Stimulated activated naive CD8-positive, alpha-beta T cell treated with anti-CD3 and anti-CD28 coated beads, Interleukin-15, amount 100 ng/mL, for 72 hours (primary cell): ENCODE data around the gene ATP6V0E1.
A peak's percentile ranks its signal among the peaks of the same experiment; 100 is the strongest.

ENCODE experiments used
- ATAC-seq: fragments of 150-1000 bp; cut with Tn5 transposase; 2 replicates; pipeline ENCODE4 v1.10.0; 2021; ENCODE audit warnings: mild to moderate bottlenecking, moderate library complexity
- DNase-seq, 2 donors: peaks; one replicate each; pipeline ENCODE4 v3.0.0; 2021 to 2022
- H3K27ac Mint-ChIP-seq, 2 donors: one replicate each; pipeline ENCODE4 v1.8.0; 2022; ENCODE audit warnings: mild to moderate bottlenecking in 2 of 2, mixed read lengths in 2 of 2, moderate library complexity in 2 of 2
- H3K27me3 Mint-ChIP-seq: one replicate; pipeline ENCODE4 v1.8.0; 2022; ENCODE audit warnings: mixed read lengths
- H3K4me1 Mint-ChIP-seq: one replicate; pipeline ENCODE4 v1.8.0; 2022; ENCODE audit warnings: mild to moderate bottlenecking, mixed read lengths
- H3K4me3 Mint-ChIP-seq, 2 donors: one replicate each; pipeline ENCODE4 v1.8.0; 2022; ENCODE audit warnings: mild to moderate bottlenecking in 2 of 2, mixed read lengths in 2 of 2, moderate library complexity in 1 of 2
- H3K9me3 Mint-ChIP-seq, 2 donors: one replicate each; pipeline ENCODE4 v1.8.0; 2022; ENCODE audit warnings: mixed read lengths in 2 of 2

ATP6V0E1 gene

GRCh38 chr5:172983542-172984243 is at the start of gene ATP6V0E1:
TSS of gene ATP6V0E1 (plus strand) at chr5:172983771. CDS start at chr5:172983861, 90 bp downstream.
- DNase-seq: peak; percentile 94 to 95
- Mint-ChIP-seq H3K27me3 (no peaks in the 10 kb centered on the region), H3K4me3 (peak within 1 kb of the TSS; percentile 94 to 100), H3K4me1 (peaks cover 28% of the 10 kb centered on the region), H3K9me3 (no peaks in the 10 kb centered on the region), H3K27ac (peak within 1 kb of the TSS; percentile 98 to 100)
- peak; percentile 92 for ATAC-seq

GRCh38 chr5:172935096-172935495 is 48.5 kb upstream of the ATP6V0E1 start:
- H3K4me3 Mint-ChIP-seq: no peak overlapping the region

GRCh38 chr5:172936401-172936800 is 47.2 kb upstream of the ATP6V0E1 start:
- DNase-seq: no peak
- Mint-ChIP-seq H3K27me3 (no peaks in the 10 kb centered on the region), H3K27ac (peak overlapping the region in 1 of 2 donors; percentile 54), H3K9me3 (no peaks in the 10 kb centered on the region), H3K4me3 (no peak overlapping the region), H3K4me1 (peaks cover 8% of the 10 kb centered on the region)
- ATAC-seq: no peak

More at GRCh38 chr5:172935096-172935495, 48.5 kb upstream of the ATP6V0E1 start:
- Mint-ChIP-seq H3K27me3 (no peaks in the 10 kb centered on the region), H3K27ac (no peak overlapping the region), H3K9me3 (no peaks in the 10 kb centered on the region), H3K4me1 (peaks cover 8% of the 10 kb centered on the region)
- no peak for ATAC-seq
- no peak for DNase-seq

GRCh38 chr5:172939071-172939470 is 44.5 kb upstream of the ATP6V0E1 start:
- Mint-ChIP-seq H3K9me3 (no peaks in the 10 kb centered on the region), H3K4me3 (no peak overlapping the region), H3K4me1 (no peaks in the 10 kb centered on the region), H3K27me3 (no peaks in the 10 kb centered on the region), H3K27ac (peak overlapping the region in 1 of 2 donors; percentile 59)
- DNase-seq (no peak), ATAC-seq (peak; percentile 40)

- H3K4me1 Mint-ChIP-seq: no peaks in the 10 kb centered on the region
- no peaks in the 10 kb centered on the region for H3K27me3 Mint-ChIP-seq
- ATAC-seq: no peak
- no peak overlapping the region for H3K4me3 Mint-ChIP-seq
- DNase-seq: no peak
- peak overlapping the region in 1 of 2 donors; percentile 27 for H3K27ac Mint-ChIP-seq
- no peaks in the 10 kb centered on the region for H3K9me3 Mint-ChIP-seq
Measured at GRCh38 chr5:172939611-172940267, 43.8 kb upstream of the ATP6V0E1 start.

DNA sequence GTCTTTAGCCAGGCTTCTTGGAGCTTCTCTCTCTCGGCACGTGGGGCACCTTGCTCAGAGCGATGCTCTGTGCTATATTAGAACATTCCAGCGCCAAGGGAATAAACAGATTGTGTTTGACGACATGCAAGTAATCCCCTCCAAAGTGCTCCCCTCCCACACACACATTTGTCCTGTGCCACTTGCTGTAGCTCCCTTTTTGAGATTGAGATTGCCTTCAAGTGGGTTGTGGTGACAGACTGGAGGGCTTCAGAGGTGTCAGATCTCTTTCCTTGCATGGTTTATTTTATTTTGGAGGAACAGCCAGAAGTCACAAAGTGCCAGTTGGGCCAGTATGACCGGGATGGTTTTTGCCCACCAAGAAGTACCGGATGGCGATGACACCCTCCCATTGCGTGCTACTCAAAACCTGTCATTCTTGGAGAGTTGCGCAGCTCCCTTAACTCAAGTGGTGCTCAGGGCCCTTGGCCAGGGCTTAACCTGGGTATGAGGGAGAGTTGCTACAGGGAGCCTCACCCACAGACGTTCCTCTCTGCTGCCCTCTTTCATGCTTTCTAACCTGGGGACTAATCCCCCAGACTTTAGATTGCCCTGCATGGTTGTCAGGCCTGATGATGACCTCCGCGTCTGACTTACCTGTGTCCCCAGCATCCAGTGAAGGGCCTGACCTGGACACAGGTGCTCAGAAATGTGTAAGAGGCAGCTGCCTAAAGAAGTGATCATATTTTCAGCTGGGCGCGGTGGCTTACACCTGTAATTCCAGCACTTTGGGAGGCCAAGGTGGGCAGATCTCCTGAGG is 43.1 kb upstream of the ATP6V0E1 start:
- DNase-seq (no peak), ATAC-seq (no peak)
- Mint-ChIP-seq H3K9me3 (no peaks in the 10 kb centered on the region), H3K4me1 (no peaks in the 10 kb centered on the region), H3K27me3 (no peaks in the 10 kb centered on the region), H3K27ac (peak overlapping the region in 1 of 2 donors; percentile 48), H3K4me3 (no peak overlapping the region)

- H3K27ac Mint-ChIP-seq: peak overlapping the region in 1 of 2 donors; percentile 48
- H3K4me1 Mint-ChIP-seq: no peaks in the 10 kb centered on the region
- no peak for DNase-seq
- H3K9me3 Mint-ChIP-seq: no peaks in the 10 kb centered on the region
- H3K4me3 Mint-ChIP-seq: no peak overlapping the region
- ATAC-seq: no peak
- H3K27me3 Mint-ChIP-seq: no peaks in the 10 kb centered on the region
Measured at GRCh38 chr5:172941067-172941516, 42.5 kb upstream of the ATP6V0E1 start.

DNA sequence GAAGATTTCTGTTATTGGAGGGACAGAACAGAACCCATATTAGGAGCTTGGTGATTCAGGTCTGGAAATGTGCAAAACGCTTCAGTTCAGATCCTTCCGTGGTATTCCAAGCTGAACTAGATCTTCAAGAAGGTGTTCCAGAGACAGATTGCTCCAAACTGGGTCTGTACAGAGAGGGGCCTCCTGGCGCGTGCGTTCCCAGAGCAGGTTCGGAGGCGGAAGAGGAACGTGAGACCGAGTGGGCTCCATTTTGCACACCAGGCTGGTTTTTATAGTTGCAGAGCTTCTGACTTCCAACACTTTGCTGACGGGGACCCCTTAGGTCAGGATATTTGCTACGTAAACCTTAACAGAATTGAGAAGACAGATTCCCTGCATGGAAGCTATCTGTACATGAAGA is 41.0 kb upstream of the ATP6V0E1 start:
- Mint-ChIP-seq H3K27ac (no peak overlapping the region), H3K27me3 (no peaks in the 10 kb centered on the region), H3K9me3 (no peaks in the 10 kb centered on the region), H3K4me3 (no peak overlapping the region), H3K4me1 (no peaks in the 10 kb centered on the region)
- no peak for DNase-seq
- ATAC-seq: no peak

GRCh38 chr5:172943283-172943841 is 40.2 kb upstream of the ATP6V0E1 start:
- Mint-ChIP-seq H3K27me3 (no peaks in the 10 kb centered on the region), H3K9me3 (no peaks in the 10 kb centered on the region), H3K27ac (peak overlapping the region; percentile 19 to 89), H3K4me3 (no peak overlapping the region), H3K4me1 (no peaks in the 10 kb centered on the region)
- DNase-seq (no peak), ATAC-seq (no peak)

GRCh38 chr5:172943906-172944305 is 39.7 kb upstream of the ATP6V0E1 start:
- ATAC-seq: no peak
- Mint-ChIP-seq H3K27ac (peak overlapping the region in 1 of 2 donors; percentile 24), H3K27me3 (no peaks in the 10 kb centered on the region), H3K9me3 (no peaks in the 10 kb centered on the region), H3K4me1 (no peaks in the 10 kb centered on the region), H3K4me3 (no peak overlapping the region)
- DNase-seq: no peak

- H3K27me3 Mint-ChIP-seq: no peaks in the 10 kb centered on the region
- ATAC-seq (no peak), DNase-seq (no peak)
- peak overlapping the region; percentile 68 to 81 for H3K27ac Mint-ChIP-seq
- H3K4me3 Mint-ChIP-seq: no peak overlapping the region
- no peaks in the 10 kb centered on the region for H3K4me1 Mint-ChIP-seq
- no peaks in the 10 kb centered on the region for H3K9me3 Mint-ChIP-seq
Measured at GRCh38 chr5:172944741-172945140, 38.8 kb upstream of the ATP6V0E1 start.

DNA sequence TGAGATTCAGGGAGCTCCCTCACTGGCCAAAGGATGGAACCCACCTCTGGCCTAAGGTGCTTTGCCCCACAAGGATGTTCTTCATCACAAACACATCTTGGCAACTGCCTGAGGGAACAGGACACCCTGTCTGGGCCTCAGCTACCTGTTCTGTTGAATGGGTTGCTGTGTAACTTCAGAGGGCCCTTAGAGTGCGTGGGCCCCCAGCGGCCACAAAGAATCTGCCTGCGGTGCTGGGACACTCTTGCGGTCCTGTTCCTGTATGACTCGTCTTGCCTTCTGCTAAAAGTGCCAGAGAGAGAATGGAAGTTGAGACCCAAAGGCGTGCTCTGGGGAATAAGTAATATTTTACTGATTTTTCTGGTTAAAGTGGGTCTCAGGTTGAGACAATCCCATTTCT is 38.4 kb upstream of the ATP6V0E1 start:
- no peaks in the 10 kb centered on the region for H3K27me3 Mint-ChIP-seq
- ATAC-seq (no peak), DNase-seq (no peak)
- no peak overlapping the region for H3K4me3 Mint-ChIP-seq
- H3K4me1 Mint-ChIP-seq: no peaks in the 10 kb centered on the region
- peak overlapping the region; percentile 68 to 81 for H3K27ac Mint-ChIP-seq
- no peaks in the 10 kb centered on the region for H3K9me3 Mint-ChIP-seq

- Mint-ChIP-seq H3K27ac (no peak overlapping the region), H3K9me3 (no peaks in the 10 kb centered on the region), H3K27me3 (no peaks in the 10 kb centered on the region), H3K4me3 (no peak overlapping the region), H3K4me1 (no peaks in the 10 kb centered on the region)
- ATAC-seq (no peak), DNase-seq (no peak)
Measured at GRCh38 chr5:172946146-172946545, 37.4 kb upstream of the ATP6V0E1 start.

DNA sequence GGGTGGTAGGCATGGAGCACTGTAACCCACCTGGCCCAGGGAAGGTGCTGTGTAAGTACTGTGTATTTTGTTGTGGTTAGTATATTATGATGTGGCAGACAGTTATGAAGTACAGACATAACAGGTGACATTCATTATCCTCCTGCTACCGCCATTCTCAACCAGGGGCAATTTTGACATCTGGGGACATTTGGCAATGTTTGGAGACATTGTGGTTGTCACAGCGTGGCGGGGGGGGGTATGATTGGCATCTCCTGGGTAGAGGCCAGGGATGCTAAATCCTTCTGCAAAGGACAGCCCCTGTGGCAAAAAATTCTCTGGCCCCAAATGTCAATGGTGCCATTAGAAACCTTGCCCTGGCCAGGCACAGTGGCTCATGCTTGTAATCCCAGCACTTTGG is 34.1 kb upstream of the ATP6V0E1 start:
- DNase-seq (no peak), ATAC-seq (no peak)
- H3K9me3 Mint-ChIP-seq: no peaks in the 10 kb centered on the region
- H3K4me1 Mint-ChIP-seq: no peaks in the 10 kb centered on the region
- H3K27ac Mint-ChIP-seq: peak overlapping the region in 1 of 2 donors; percentile 9
- H3K27me3 Mint-ChIP-seq: no peaks in the 10 kb centered on the region
- no peak overlapping the region for H3K4me3 Mint-ChIP-seq

DNA sequence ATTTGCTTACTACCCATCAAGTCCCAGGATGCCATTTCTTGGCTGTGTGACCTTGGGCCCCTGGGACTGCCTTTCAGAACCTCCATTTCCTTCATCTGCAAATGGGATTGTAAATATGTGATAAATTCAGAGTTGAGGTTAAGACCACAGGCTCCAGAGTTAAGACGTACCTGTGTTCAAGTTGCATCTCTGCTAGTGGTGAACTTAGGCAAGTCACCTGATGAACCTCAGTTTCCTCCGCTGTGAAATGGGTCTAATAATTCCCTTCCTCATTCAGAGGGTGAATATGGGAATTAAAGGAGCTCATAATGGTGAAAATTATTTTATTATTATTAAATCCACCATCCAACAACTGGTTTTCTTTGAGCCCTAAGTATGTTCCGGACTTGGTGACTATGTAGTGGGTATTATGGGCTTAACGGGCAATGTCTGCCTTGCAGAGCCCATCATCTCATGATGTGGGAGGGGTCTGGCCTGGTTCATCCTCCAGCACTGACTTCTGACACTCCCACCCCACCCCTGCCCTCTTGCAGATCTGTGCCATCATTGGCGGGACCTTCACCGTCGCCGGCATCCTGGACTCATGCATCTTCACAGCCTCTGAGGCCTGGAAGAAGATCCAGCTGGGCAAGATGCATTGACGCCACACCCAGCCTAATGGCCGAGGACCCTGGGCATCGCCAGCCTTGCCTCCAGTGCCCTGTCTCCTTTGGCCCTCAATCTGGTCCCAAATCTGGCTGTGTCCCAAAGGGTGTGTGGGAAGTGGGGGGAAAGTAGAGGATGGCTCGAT is 33.2 kb upstream of the ATP6V0E1 start:
- Mint-ChIP-seq H3K4me1 (peaks cover 5% of the 10 kb centered on the region), H3K27ac (no peak overlapping the region), H3K4me3 (no peak overlapping the region), H3K27me3 (no peaks in the 10 kb centered on the region), H3K9me3 (no peaks in the 10 kb centered on the region)
- ATAC-seq (no peak), DNase-seq (no peak)
